Stomach (tissue), 4 donors: ENCODE results near the gene SLC7A6OS.

Experiments used
- EP300 ChIP-seq: sonication (generic); formaldehyde crosslinking; IDR thresholded peaks from one replicate; pipeline ENCODE4 v1.6.1; 2017; ENCODE audit warnings: antibody characterized with exemption
- POLR2A ChIP-seq, 4 donors: fragments of 450-650 bp; IDR thresholded peaks; one replicate each; pipeline ENCODE4 v1.6.1; 2016; ENCODE audit warnings: antibody characterized with exemption in 4 of 4, control low read depth in 2 of 4, mild to moderate bottlenecking in 1 of 4, moderate library complexity in 1 of 4
- POLR2AphosphoS5 ChIP-seq, 3 donors: sonication (generic); formaldehyde crosslinking; IDR thresholded peaks; one replicate each; pipeline ENCODE4 v1.6.1; 2016; ENCODE audit warnings: antibody characterized with exemption in 3 of 3
- TF ChIP-seq, protein P1 (sequence below), 7 experiments: fragments of 450-650 bp in 4 of 7; fragments of 200-600 bp in 3 of 7; sonication (generic) in 3 of 7; IDR thresholded peaks; one replicate each; pipeline ENCODE4 v1.5.1; 2016 to 2019; ENCODE audit warnings: antibody characterized with exemption in 7 of 7, control low read depth in 2 of 7, mild to moderate bottlenecking in 1 of 7

DNA sequence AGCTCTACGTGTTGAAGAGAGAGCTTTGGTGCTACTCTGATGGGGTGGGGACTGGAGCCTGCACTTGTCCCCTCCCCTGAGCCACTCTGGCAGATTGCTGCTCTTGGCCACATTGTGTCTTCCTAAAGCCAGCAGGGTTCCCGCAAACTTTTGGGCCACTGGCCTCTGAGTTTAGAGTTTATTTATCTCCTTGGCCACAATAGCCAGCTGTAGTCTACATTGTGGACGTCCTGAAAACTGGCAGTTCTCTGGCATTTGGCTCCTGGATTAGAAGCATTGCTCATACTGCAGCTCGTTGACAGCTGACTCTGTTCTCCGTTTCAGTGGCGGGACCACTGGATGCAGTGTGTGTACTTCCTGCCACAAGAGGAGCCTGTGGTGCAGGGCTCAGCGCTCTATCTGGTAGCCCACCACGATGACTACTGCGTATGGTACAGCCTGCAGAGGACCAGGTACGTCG lies 34.6 kb upstream of the SLC7A6OS start:
- TF ChIP-seq POLR2A (IDR thresholded peaks at IDR 0.05) (no peak), EP300 (no peak), POLR2AphosphoS5 (IDR thresholded peaks at IDR 0.05) (no peak)
- TF ChIP-seq, protein P1, sequence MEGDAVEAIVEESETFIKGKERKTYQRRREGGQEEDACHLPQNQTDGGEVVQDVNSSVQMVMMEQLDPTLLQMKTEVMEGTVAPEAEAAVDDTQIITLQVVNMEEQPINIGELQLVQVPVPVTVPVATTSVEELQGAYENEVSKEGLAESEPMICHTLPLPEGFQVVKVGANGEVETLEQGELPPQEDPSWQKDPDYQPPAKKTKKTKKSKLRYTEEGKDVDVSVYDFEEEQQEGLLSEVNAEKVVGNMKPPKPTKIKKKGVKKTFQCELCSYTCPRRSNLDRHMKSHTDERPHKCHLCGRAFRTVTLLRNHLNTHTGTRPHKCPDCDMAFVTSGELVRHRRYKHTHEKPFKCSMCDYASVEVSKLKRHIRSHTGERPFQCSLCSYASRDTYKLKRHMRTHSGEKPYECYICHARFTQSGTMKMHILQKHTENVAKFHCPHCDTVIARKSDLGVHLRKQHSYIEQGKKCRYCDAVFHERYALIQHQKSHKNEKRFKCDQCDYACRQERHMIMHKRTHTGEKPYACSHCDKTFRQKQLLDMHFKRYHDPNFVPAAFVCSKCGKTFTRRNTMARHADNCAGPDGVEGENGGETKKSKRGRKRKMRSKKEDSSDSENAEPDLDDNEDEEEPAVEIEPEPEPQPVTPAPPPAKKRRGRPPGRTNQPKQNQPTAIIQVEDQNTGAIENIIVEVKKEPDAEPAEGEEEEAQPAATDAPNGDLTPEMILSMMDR (IDR thresholded peaks at IDR 0.05): no peak
